GM19468 (cell line): ENCODE data around the gene C3orf22.

ENCODE experiments used
- ATAC-seq: cut with Tn5 transposase; IDR thresholded peaks from one replicate; pipeline ENCODE4 v1.9.1; 2021; ENCODE audit warnings: mild to moderate bottlenecking, moderate library complexity, moderate number of reproducible peaks; ENCODE audit not compliant: unreplicated experiment; ENCODE audit errors: extremely low read depth

The C3orf22 gene

DNA sequence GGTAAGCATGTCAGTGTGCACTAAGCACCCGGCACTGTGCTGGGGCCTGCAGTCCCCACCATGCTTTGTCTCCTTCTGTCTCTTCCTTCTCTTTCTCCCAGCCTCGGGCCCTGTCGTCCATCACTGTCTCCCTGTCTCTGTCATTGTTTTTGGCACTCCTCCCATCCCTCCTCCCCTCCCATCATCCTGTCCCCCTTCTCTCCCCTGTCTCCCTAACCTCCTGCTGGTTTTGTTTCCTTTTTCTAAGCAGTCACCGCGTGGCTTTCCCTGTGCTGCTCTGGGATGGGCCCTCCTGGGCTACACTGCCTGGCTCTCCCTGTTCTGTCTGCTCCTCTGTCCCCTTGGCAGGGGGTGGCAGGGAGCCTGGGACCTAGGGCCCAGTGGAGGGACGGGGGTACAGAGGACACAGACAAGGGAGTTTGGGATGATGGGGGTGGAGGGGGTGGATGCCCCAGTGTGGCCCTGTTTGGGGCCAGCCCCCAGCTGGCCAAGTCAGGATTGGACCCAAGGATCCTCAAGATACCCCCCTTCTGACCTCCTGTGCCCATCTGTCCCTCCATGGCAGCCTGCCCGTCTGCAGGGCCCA is 29.1 kb downstream of the C3orf22 start:
- no peak for ATAC-seq

DNA sequence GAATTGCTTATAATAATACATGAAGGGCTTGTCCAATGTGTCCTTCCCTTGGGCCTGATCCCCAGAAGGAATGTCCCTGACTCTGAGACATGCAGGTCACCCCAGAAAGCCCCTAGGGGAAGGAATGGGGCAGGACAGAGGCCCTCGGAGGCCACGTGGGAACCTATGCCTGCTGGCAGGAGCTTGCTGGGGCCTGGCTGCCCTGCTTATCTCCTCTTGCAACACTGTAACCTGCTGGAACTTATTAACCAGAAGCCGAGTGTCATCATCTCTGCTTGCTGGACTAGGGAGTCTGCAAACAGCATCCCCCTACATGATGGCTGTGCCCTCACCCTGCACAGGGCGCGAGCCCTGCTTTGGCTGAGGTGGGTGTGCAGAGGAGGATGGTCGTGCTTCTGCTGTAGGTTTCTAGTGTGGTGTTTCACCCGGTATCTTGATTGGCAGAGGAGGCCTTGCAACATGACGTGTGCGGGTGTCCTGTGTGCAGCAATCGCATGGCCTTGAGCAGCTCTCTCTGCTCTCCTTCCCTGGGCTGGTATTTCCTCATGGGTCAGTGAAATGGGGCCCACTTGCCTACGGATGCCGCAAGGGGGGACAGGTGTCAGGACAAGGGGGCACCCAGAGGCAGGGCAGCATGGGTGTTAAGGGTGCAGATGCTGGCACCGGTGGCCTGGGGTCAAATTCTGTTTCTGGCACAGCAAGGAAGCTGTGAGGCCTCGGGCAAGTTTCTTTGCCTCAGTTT is 29.8 kb downstream of the C3orf22 start:
- ATAC-seq: no peak

DNA sequence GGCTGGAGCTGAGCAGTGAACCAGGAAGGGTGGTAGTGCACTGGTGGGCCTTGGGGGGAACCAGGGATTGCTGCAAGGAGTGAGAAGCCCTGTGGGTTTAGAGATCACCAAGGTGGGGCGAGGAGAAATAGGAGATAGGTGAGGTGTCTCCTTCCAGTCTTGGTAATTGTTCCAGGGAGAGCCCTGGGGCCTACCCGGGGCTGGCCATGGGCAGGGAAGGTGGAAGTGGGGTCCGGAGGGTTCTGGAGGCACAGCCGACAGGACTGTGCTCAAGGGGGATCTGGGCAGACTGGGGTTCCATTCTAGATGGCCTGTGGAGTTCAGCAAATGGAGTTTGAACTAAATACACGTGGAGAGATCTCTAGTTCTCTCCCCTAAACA is 30.3 kb downstream of the C3orf22 start:
- no peak for ATAC-seq

GRCh38 chr3:126527455-126528211 is 31.1 kb downstream of the C3orf22 start:
- ATAC-seq: no peak

GRCh38 chr3:126527006-126527405 is 31.7 kb downstream of the C3orf22 start:
- no peak for ATAC-seq

DNA sequence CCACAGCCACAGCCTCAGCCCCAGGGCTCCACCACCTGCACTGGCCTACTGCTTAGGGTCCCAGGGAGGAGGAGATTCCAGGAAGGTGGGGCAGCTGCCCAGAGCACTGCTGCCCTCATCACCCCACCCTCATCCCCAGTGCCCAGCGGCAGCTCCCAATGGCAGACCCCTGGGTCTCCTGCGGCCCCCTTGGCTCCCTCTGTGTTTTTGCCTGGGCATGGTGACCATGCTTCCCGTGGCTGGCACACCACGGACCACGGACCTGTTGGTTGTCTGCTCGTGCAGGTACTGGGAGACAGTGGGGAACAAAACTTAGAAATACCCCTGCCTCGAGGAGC is 32.1 kb downstream of the C3orf22 start:
- ATAC-seq: no peak

DNA sequence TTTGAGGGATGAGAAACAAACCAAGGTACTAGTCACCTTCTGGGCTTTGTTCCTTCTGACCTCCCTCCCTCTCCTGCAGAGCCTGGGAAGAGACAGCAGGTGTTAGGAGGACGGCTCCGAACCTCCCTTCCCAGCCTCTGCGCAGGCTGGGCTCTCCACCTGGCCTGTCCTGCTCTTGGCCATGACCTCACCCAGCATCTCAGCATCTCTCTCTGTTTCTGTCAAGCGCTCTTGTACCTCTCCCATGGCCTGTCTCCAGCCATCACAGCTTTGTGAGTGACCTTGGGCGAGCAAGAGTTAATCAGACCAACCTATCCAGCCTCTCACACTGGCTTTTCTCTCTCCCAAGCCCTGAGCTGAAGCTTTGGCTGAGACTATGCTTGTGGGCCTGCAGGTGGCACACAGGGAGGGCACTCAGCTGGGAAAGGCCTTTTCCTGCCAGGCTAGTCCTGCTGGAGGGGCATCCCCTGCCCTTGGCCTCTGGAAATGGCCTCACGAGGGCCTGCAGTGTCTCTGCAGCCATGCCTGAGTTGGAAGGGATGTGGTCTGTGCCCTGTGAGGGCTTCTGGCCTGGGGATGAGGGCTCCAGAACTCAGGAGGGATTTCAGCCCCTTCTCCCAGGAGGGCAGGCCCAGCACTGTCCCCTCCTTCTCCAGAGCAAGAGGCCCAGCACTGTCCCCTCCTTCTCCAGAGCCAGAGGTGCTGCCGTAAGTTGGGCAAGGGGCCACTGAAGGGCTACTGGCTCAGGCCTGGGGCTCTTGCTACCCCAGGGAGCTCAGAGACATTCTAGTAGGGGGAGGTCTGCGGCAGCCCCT is 32.7 kb downstream of the C3orf22 start:
- ATAC-seq: no peak

GRCh38 chr3:126525091-126525852 is 33.5 kb downstream of the C3orf22 start:
- ATAC-seq: no peak

DNA sequence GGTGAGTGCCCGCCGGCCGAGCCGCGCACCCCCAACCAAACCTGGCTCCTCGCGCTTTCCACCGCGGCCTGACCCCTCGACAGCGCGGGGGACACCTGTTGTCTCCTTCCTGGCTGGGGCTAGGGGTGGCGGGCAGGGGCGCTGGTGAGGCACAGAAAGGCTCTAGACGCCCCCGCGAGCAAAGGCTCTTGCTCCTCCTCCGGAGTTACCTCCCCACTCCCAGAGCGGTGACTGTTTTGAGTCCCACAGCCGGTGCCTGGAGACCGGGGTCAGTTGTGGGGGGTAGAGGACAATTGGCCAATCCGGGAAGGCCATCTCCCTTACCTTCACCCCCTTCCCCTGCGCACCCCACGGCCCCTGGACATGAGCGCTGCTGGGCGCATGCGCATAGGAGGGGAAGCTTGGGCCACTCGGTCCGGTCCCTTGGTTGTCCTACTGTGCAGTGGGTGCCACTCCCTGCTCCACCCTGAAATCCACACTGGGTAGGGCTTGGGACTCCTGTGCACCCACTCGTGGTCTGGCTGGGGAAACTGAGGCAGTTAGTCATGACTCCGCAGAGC is 34.2 kb downstream of the C3orf22 start:
- ATAC-seq: no peak

- no peak for ATAC-seq
Measured at GRCh38 chr3:126523745-126524428, 34.8 kb downstream of the C3orf22 start, which contains the start of gene CHST13. CHST13 (plus strand) TSS chr3:126524155; CDS start chr3:126524333, 178 bp downstream.

DNA sequence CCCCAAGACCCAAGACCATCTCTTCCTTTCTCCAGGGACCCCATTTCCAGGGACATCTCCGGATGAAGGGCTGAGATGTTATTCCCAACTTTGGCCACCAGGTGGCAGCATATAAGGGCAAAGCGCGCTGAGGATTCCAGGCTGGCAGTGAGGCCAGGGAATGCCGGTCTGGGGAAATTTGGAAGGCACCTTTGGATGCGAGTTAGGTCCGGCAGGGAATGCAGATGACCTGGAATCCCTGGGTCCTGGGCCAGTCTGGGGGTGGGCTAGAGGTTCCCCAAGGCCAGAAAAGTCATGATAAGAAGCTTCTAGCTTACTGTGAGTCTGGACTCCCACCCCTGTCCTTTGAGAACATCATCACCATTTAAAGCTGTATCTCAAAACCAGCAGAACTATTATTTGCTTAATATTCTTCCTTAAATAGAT is 36.4 kb downstream of the C3orf22 start:
- ATAC-seq: no peak

DNA sequence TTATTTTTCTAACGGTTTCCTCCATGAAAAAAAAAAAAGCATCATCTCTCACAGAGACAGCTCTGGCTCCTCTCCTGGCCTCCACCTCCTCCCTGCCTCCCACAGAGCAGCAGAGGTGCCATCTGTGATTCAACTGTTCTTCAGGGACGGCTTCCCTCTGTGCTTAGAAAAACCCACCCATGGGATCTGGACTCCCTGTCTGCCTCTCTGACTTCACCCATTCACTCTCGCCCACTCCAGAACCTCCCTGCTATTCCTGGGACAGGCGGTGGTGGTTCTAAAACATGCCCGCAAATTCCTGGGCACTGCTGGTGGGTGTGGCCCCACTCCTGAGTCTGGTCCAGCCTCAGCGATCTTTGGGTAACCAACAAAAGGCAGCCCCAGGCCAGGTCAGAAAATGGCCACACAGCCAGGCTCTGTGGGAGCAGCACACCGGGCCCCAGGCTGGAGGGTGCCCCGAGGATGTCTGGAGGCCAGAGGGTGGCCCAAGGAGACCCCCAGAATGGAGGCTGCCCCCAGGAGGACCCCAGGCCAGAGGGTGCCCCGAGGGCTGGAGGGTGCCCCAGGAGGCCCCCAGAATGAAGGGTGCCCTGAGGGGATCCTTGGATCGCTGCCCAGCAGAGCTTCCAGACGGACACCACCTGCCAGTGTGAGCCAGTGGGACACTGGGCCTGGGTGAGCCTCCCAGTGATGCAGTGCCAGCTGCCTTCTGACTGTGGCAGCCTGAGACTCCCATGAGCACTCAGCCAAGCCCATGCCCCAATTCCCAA is 37.4 kb downstream of the C3orf22 start:
- ATAC-seq: no peak

DNA sequence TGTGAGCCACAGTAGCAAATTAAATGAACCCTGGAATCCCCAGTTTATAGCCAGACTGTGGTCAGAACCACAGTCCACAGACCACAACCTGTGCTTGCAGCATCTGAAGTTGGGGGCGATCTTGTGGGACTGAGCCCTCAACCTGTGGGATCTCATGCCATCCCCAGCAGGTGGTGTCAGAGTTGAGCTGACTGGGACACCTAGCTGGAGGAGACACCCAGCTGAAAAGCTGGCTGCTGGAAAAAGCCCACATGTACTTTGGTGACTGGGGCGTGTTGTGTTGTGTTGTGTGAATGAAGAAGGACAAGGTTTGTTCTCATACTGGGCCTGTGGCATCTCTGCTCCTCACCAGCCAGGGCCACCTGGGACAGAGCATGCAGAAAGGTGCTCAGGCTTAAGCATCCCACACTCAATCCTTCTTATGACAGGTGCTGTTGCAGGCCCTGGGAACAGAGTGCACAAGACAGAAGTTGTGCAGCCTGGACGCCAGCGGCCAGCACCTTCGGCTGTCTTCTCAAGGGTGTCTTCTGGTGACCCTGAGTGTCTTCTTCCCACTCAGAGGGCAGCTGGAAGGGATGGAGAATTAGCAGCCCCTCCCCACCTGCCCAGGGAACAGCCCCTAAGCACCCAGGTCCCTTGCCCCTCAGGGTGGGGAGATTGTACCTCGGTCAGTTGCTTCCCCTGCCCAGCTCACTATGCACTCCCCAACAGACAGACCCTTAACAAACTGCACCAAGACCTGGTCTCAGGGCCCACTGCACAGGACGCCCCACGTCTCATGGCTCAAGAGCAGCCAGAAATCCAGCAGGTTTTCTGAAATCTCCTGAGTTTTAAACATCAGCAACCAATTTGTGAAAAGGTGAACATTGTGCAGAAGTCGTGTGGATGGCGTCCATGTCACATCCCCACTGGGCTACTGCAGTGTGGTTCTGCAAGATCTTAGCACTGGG is 39.0 kb downstream of the C3orf22 start:
- ATAC-seq: no peak

DNA sequence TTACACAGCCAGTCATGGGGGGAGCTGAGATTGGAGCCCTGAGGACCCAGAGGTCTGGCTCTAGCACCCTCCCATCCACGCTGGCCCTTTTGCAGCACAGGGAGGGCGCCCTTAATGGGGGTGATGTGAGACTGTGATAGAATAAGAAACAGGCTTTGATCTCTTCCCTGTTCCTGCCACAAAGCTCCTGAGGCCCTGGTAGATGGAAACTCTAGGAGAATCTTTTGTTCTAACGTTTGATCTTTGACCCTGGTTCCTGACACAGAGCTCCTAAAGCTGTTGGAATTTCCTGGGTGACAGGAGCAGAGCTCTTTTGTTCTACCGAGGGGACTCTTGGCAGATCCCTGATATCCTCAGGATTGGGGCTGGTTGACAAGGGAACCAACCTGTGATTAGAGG is 40.0 kb downstream of the C3orf22 start:
- no peak for ATAC-seq

DNA sequence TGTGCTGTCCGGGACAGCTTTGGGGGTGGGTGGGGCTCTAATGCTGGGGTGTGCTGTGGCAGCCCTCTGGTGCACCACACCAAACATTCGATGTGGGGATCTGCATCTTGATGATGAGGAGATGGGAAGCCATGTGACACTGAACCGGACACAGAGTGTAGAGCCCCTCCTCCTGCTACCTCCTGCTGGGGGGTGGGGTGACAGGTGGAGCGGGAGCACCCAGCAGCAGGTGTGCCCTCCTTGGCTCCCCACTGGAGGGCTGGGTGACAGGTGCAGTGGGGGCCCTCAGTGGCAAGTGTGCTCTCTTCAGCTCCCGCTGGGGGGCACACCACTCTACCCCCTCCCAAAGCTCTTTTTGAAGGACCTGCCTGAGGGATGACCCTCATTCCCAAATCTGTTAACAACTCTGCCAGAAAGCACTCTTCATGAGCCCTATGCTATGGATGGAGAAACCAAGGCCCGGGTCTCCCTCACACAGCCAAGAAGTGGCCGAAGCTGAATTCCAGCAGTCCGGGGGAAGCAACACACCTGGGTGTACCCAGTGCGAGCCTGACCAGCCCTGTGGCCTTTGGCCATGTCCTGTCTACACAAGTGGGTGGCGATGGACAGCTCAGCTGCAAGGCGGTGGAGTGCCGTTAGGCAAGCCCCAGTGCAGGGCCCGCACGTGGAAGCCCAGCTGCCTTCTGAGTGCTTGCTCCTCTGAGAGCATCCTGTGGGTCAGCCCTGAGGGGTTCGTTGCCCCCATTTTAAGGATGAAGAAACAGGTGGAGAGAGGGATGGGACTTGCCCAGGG is 40.5 kb downstream of the C3orf22 start:
- ATAC-seq: no peak

DNA sequence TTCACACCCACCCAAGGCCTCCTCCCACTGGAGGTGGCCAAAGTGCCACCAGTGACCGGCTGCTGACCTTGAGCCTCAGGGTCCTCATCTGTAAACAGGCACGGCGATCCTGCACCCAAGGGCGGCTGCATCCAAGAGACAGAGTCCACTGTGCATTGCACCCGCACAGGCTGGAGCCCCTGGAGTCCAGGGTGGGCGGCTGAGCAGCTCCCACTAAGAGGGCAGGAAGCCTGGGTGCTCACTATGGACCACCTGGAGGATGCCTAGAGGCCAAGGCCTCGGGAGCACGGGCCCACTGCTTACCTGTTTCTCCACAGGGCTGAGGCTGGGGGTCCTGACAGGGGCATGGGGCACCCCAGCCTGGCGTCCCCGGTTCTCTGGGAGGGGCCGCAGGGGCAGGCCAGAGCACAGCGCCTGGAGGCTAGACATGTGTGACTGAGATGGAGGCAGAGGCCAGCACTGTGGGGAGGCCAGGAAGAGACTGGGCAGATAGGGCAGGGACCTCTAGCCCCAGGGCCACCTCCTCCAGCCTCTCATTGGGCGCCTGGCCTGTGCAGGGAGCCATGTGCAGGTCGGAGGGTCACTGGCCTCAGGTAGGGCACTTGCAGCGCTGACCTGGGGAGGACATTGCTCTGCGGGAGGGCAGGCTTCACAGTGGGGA is 41.3 kb downstream of the C3orf22 start, which contains the start of gene UROC1:
Gene UROC1, minus strand, starts transcription at position 483 of the 661 bp plus-strand sequence. Its CDS starts 54 bp downstream, at position 429.
- ATAC-seq: no peak
